Neural cell (in vitro differentiated cells): Measurements from ENCODE around the gene BAX. TPM values are rescaled to one million over a fixed set of nuclear protein-coding genes. Genes with fewer than 3 reads are reported as not detected.

Source experiments
- H2AFZ ChIP-seq: fragments of 200-600, 300-800 bp; sonication (generic), shearing (Covaris generic); 2 replicates; pipeline ENCODE4 v1.6.0; 2014; ENCODE audit warnings: low read depth, mild to moderate bottlenecking, antibody characterized with exemption, low read length, moderate library complexity
- H3F3A ChIP-seq: fragments of 200-600 bp; shearing (Covaris generic); 2 replicates; pipeline ENCODE4 v1.6.1; 2016; ENCODE audit warnings: mild to moderate bottlenecking, moderate library complexity, mixed read lengths, antibody characterized with exemption, low read length; ENCODE audit not compliant: insufficient read depth, poor library complexity, severe bottlenecking
- H3K27ac ChIP-seq: fragments of 200-600, 300-800 bp; sonication (generic), shearing (Covaris generic); 2 replicates; pipeline ENCODE4 v1.5.1; 2014; ENCODE audit warnings: mild to moderate bottlenecking, low read length, moderate library complexity
- H3K27me3 ChIP-seq: fragments of 300-800, 200-600 bp; sonication (generic), shearing (Covaris generic); 2 replicates; pipeline ENCODE4 v1.6.0; 2014; ENCODE audit warnings: mild to moderate bottlenecking, low read depth, low read length, moderate library complexity; ENCODE audit not compliant: insufficient read depth
- H3K36me3 ChIP-seq: fragments of 300-800, 200-600 bp; sonication (generic), shearing (Covaris generic); 2 replicates; pipeline ENCODE4 v1.5.1; 2014; ENCODE audit warnings: mild to moderate bottlenecking, antibody characterized with exemption, low read length, moderate library complexity; ENCODE audit not compliant: insufficient read depth
- H3K4me2 ChIP-seq: fragments of 300-800, 200-600 bp; sonication (generic), shearing (Covaris generic); 2 replicates; pipeline ENCODE4 v1.6.0; 2014; ENCODE audit warnings: mild to moderate bottlenecking, low read length
- H3K4me3 ChIP-seq: fragments of 300-800, 200-600 bp; sonication (generic), shearing (Covaris generic); 2 replicates; pipeline ENCODE4 v1.5.1; 2014; ENCODE audit warnings: mild to moderate bottlenecking, low read length, moderate library complexity
- H3K79me2 ChIP-seq: fragments of 200-600 bp; shearing (Covaris generic); replicated peaks from 2 replicates; pipeline ENCODE4 v1.6.0; 2014; ENCODE audit warnings: mild to moderate bottlenecking, low read length, moderate library complexity; ENCODE audit not compliant: insufficient read depth
- H3K9ac ChIP-seq: fragments of 300-800, 200-600 bp; sonication (generic), shearing (Covaris generic); 2 replicates; pipeline ENCODE4 v1.6.1; 2016; ENCODE audit warnings: mild to moderate bottlenecking, low read length, mixed read lengths
- H3K9me2 ChIP-seq: fragments of 200-600 bp; shearing (Covaris generic); 2 replicates; pipeline ENCODE4 v1.6.1; 2016; ENCODE audit warnings: mild to moderate bottlenecking, low read length, mixed read lengths; ENCODE audit not compliant: insufficient read depth
- H3K9me3 ChIP-seq: fragments of 200-600, 300-800 bp; sonication (generic), shearing (Covaris generic); 2 replicates; pipeline ENCODE4 v1.6.1; 2016; ENCODE audit warnings: mild to moderate bottlenecking, mixed run types, low read length, moderate library complexity, mixed read lengths
- H4K20me1 ChIP-seq: fragments of 200-600 bp; shearing (Covaris generic); 2 replicates; pipeline ENCODE4 v1.6.1; 2016; ENCODE audit warnings: mild to moderate bottlenecking, mixed run types; ENCODE audit not compliant: insufficient read depth
- CTCF ChIP-seq: fragments of 450-650 bp; IDR thresholded peaks from 2 replicates; pipeline ENCODE4 v1.5.1; 2014; ENCODE audit warnings: antibody characterized with exemption, mild to moderate bottlenecking, moderate library complexity; ENCODE audit not compliant: poor library complexity, severe bottlenecking
- EP300 ChIP-seq: fragments of 450-650 bp; conservative IDR thresholded peaks from 2 replicates; pipeline ENCODE4 v1.6.1; 2014; ENCODE audit warnings: antibody characterized with exemption, mild to moderate bottlenecking, moderate library complexity; ENCODE audit not compliant: poor library complexity, severe bottlenecking
- EZH2 ChIP-seq: fragments of 200-600, 300-800 bp; shearing (Covaris generic), sonication (generic); IDR thresholded peaks from 2 replicates; pipeline ENCODE4 v1.6.1; 2014; ENCODE audit warnings: antibody characterized with exemption, low read length, borderline replicate concordance, mild to moderate bottlenecking; ENCODE audit not compliant: insufficient read depth, poor library complexity, severe bottlenecking
- MXI1 ChIP-seq: fragments of 450-650 bp; conservative IDR thresholded peaks from 2 replicates; pipeline ENCODE4 v1.6.1; 2014; ENCODE audit warnings: antibody characterized with exemption, mild to moderate bottlenecking; ENCODE audit not compliant: poor library complexity, severe bottlenecking
- POLR2AphosphoS5 ChIP-seq: IDR thresholded peaks from 2 replicates; pipeline ENCODE4 v1.6.1; 2012
- RAD21 ChIP-seq: fragments of 450-650 bp; conservative IDR thresholded peaks from 2 replicates; pipeline ENCODE4 v1.6.1; 2014; ENCODE audit warnings: antibody characterized with exemption, mild to moderate bottlenecking, moderate library complexity
- SMC3 ChIP-seq: fragments of 450-650 bp; conservative IDR thresholded peaks from 2 replicates; pipeline ENCODE4 v1.6.1; 2014; ENCODE audit warnings: antibody characterized with exemption, mild to moderate bottlenecking, moderate library complexity; ENCODE audit not compliant: poor library complexity
- TAF1 ChIP-seq: IDR thresholded peaks from 2 replicates; pipeline ENCODE4 v1.6.1; 2012; ENCODE audit warnings: low read depth
- polyA plus RNA-seq: library from polyadenylated mRNA; depleted of rRNA; stranded (reverse); fragments of >200 nt; gene quantifications from 2 replicates; pipeline ENCODE4 v1.2.3, GENCODE V29; 2014
- TF ChIP-seq, protein P1 (sequence below): IDR thresholded peaks from 2 replicates; pipeline ENCODE4 v1.6.1; 2012; ENCODE audit warnings: borderline replicate concordance

The BAX gene
- polyA plus RNA-seq, 1 donor from 2014 or later, result 71.9 TPM

- no peak overlapping the region for H3K4me2 ChIP-seq
- no peak overlapping the region for H3K27ac ChIP-seq
These were observed 19.8 kb upstream of the BAX start for GRCh38 chr19:48934837-48935236.

DNA sequence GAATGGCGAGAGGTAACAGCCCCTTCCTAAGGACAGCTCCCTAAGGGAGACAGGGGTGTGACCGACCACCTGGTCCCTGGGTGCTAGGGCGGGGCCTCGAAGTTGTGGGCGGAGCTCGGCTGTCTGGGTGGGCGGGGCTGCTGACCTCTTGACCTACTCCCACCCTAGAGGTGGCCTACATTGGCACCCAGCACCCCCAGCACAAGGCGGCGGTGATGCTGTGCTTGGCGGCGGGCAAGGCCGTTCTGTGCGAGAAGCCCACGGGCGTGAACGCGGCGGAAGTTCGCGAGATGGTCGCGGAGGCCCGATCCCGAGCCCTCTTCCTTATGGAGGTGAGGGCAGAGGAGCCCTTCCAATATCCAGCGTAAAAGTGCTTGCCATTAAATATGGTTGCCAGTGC is 18.8 kb upstream of the BAX start:
- Histone ChIP-seq H4K20me1 (no peaks in the 10 kb centered on the region), H3K9me2 (no peaks in the 10 kb centered on the region), H3K27ac (no peak overlapping the region), H3K27me3 (peaks cover 10% of the 10 kb centered on the region), H3K9me3 (no peaks in the 10 kb centered on the region), H3K36me3 (no peaks in the 10 kb centered on the region), H2AFZ (no peak overlapping the region), H3F3A (no peaks in the 10 kb centered on the region), H3K9ac (no peak overlapping the region), H3K79me2 (no peaks in the 10 kb centered on the region), H3K4me3 (no peak overlapping the region), H3K4me2 (no peak overlapping the region)
- TF ChIP-seq EZH2 (no peak), RAD21 (no peak), TAF1 (no peak), MXI1 (no peak), CTCF (no peak), POLR2AphosphoS5 (no peak), SMC3 (no peak), EP300 (no peak)
- TF ChIP-seq, protein P1, sequence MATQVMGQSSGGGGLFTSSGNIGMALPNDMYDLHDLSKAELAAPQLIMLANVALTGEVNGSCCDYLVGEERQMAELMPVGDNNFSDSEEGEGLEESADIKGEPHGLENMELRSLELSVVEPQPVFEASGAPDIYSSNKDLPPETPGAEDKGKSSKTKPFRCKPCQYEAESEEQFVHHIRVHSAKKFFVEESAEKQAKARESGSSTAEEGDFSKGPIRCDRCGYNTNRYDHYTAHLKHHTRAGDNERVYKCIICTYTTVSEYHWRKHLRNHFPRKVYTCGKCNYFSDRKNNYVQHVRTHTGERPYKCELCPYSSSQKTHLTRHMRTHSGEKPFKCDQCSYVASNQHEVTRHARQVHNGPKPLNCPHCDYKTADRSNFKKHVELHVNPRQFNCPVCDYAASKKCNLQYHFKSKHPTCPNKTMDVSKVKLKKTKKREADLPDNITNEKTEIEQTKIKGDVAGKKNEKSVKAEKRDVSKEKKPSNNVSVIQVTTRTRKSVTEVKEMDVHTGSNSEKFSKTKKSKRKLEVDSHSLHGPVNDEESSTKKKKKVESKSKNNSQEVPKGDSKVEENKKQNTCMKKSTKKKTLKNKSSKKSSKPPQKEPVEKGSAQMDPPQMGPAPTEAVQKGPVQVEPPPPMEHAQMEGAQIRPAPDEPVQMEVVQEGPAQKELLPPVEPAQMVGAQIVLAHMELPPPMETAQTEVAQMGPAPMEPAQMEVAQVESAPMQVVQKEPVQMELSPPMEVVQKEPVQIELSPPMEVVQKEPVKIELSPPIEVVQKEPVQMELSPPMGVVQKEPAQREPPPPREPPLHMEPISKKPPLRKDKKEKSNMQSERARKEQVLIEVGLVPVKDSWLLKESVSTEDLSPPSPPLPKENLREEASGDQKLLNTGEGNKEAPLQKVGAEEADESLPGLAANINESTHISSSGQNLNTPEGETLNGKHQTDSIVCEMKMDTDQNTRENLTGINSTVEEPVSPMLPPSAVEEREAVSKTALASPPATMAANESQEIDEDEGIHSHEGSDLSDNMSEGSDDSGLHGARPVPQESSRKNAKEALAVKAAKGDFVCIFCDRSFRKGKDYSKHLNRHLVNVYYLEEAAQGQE, result no peak

More at GRCh38 chr19:48934837-48935236, 19.8 kb upstream of the BAX start:
- no peaks in the 10 kb centered on the region for H3K9me2 ChIP-seq
- no peak overlapping the region for H3K4me3 ChIP-seq
- no peak overlapping the region for H2AFZ ChIP-seq
- no peak overlapping the region for H3K9ac ChIP-seq
- no peaks in the 10 kb centered on the region for H3K9me3 ChIP-seq
- H3K79me2 ChIP-seq, result no peaks in the 10 kb centered on the region
- no peak for TF ChIP-seq RAD21
- TF ChIP-seq TAF1, result no peak
- no peak for TF ChIP-seq CTCF
- TF ChIP-seq EP300, result no peak
- TF ChIP-seq POLR2AphosphoS5, result no peak
- TF ChIP-seq MXI1, result no peak
- no peaks in the 10 kb centered on the region for H3K36me3 ChIP-seq
- peaks cover 10% of the 10 kb centered on the region for H3K27me3 ChIP-seq
- no peaks in the 10 kb centered on the region for H3F3A ChIP-seq
- H4K20me1 ChIP-seq, result no peaks in the 10 kb centered on the region
